Brain pericyte (primary cell): Measurements from ENCODE around the gene CPNE9.

ENCODE experiments used
- DNase-seq: peaks from one replicate; pipeline ENCODE4 v3.0.0-alpha.2; 2012; ENCODE audit warnings: low read depth, low spot score

The CPNE9 gene

DNA sequence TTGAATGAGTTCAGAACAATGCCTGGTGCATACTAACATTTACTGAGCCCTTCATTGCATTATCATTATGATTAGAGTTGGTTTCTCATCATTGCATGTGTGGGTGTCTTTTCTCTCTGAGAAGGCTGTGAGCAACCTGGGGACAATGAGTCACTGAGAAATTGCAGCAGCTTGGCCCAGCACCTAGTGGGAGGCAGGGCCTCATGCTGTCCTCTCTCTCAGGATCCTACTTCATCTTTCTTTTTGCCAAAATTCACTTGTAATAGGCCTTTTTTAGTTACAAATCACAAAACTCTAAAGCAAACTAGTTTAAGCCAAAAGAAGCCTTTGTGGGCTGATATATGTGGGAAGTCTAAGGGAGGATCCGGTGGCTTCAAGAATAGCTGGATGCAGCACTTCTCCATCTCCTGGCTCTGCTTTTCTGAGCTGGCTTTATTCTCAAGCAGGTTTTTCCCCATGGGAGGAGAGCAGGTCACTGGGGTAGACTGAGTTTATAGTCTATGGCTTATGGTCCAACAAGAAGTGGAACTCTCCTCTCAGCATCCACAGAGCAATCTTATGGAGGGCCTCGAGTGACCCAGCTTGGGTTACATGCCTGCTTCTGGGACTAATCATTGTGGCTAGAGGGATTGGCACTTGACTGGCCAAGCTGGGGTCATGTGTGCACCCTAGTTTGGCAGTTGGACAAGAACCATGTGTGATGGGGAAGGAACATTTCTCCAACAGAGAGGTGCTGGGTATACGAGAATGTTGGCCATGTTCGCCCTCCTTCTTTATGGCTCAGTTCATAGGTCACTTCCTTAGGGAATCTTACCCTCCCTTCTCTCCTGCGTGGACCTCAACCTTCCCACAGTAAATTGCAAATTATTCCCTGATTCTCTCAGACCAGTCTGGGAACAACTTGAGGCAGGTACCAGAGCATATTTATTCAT, 74.8 kb downstream of the CPNE9 start:
- DNase-seq, result no peak

DNA sequence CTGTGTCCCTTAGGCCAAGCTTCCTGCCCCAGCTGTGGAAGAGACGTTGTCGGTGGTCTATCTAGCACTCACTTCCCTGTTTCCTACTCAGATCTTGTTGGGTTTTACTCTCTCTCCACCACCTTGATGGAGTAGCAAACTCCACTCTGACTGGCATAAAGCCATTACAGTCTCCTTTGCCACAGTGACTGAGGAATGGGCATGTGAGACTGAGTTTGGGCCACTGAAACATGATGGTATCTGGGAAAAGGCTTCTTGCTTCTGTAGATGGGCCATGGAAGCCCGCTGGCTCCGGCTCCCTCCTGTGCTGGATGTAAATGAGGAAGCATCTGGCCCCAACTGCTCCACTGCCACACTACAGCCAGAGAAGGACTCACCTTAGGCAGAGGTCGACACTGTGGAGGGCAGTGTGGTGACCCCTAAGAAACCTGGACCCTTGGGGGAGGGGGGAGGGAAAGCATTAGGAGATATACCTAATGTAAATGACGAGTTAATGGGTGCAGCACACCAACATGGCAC, 75.5 kb downstream of the CPNE9 start:
- no peak for DNase-seq
